Glomerular visceral epithelial cell (primary cell): Measurements from ENCODE around the gene CRYGN.

Source experiments
- DNase-seq: peaks from one replicate; pipeline ENCODE4 v3.0.0-alpha.2; 2016; ENCODE audit errors: extremely low spot score

Gene CRYGN

GRCh38 chr7:151459726-151460473 lies 20.0 kb upstream of the CRYGN start:
- peak; percentile 85 for DNase-seq

DNA sequence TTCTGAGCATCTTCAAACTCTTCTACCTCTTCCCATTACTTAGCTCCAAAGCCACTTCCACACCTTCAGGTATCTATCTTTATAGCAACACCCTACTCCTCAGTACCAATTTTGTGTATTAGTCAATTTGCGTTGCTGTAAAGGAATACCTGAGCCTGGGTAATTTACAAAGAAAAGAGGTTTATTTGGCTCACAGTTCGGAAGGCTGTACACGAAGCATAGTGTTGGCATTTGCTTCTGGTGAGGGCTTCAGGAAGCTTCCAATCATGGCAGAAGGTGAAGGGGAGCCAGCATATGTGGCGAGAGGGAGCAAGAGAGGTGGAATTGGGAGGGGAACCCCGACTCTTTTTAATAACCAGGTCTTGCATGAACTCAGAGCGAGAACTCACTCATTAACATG lies 17.6 kb upstream of the CRYGN start:
- no peak for DNase-seq

DNA sequence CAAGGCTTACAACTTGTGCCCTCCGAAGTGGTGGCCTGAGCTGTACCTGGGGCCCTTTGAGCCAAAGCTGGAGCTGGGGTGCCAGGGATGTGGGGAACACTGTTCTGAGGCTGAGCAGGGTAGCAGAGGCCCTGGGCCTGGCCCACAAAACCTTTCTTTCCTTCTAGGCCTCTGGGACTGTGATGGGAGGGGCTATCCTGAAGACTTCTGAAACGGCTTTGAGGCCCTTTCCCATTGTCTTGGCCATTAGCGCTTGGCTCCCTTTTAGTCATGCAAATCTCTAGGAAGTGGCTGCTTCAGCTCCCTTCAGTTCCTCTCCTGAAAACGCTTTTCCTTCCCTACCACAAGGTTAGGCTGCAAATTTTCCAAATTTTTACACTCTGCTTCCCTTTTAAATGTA lies 16.8 kb upstream of the CRYGN start:
- no peak for DNase-seq

- no peak for DNase-seq
Measured at GRCh38 chr7:151456276-151456675, 16.3 kb upstream of the CRYGN start.

- no peak for DNase-seq
Measured at GRCh38 chr7:151455690-151456089, 15.7 kb upstream of the CRYGN start.

GRCh38 chr7:151454932-151455530 lies 15.1 kb upstream of the CRYGN start:
- no peak for DNase-seq

GRCh38 chr7:151454305-151454704 lies 14.4 kb upstream of the CRYGN start:
- DNase-seq, result no peak

DNA sequence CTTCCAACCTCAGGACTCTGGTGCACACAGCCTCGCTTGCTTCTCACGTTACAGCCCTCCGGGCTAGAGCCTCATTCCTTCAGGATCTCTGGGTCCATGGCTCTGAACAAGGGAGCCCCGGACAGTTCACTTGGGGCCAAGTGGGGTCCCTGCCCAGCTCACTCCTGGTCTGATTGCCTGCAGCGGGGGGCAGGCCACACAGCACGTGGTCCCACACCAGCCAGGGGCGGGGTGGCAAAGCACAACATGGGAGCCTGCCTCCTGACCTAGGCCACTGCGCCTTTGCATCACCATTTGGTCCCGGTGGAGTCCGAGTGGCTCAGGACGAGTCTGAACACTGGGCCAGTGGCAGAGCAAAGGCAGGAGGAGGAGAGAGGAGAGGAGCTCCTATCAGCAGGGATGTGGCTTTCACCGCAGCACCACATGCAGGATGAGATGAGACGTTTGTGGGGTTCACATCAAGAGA lies 13.4 kb upstream of the CRYGN start:
- DNase-seq, result no peak

DNA sequence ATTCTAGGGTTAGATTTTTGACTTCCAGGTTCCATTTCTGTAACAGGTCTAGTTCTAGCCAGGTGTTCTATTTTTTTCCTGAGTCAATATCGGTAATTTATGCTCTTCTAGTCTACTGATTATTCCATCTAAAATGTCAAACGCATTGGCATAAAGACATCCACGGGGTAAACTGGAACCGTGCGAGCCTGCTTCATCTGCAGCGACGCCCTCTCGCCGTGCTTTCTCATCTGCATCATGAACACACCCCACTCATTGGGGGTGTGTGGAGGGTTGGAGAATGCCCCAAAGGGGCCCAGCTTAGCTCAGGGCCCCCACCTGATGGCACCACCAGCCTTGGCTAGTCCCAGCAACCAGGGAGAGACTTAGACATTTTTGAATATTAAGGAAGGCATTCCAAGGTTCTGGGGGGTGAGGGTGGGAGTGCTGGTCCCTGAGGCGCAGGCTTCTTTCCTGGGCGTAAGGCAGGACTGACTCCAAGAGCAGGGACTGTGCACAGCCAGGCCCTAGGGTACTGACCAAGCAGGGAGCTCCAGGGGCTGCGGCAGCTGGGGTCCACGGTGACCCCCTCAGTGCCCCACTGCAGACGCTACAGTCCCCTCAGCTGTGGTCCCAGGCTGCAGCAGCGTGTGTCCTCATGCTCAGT lies 12.9 kb upstream of the CRYGN start:
- no peak for DNase-seq

DNA sequence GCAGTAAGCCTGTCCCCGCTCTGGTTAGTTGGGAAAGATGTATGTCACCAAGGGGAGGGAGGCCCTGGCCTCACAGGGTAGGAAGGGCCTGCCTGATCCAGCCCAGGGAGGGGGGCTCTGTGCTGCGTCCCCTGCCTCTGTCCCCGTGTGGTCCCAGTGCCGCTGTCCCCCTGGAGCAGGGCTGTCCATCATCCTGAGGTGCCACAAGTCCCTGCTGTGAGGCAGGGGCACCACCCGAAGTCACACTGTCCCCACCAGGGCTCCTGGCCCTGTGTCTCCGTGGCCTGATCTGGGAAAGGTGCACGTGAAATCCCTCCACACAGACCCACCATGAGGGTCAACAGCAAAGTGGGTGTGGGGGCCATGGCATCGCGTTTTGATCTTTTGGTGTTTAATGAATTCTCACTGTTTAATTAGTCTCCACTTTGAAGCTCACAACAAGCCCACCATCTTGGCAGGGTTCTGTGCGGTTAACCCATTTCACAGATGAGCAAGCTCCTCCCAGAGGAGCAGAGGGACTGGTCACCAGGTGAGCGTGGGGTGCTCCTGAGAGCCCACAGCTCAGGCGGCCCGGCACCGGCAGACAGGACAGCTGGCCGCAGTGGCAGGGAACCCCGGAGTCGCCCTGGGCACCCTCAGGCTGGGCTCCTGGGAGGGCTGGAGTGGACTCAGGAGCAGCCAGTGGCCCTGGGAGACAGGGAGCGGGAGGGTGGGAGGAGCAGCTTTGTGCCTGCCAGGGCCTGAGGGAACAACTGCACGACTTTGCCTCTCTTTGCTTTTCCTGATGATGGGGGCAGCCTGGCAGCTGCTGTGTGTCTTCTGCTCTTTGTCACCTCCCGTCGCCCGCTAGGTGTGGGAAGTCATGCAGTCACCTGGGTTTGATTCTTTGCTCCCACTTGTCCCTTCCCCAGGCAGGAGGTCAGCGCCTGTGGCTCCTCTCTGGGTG lies 12.0 kb upstream of the CRYGN start:
- no peak for DNase-seq

DNA sequence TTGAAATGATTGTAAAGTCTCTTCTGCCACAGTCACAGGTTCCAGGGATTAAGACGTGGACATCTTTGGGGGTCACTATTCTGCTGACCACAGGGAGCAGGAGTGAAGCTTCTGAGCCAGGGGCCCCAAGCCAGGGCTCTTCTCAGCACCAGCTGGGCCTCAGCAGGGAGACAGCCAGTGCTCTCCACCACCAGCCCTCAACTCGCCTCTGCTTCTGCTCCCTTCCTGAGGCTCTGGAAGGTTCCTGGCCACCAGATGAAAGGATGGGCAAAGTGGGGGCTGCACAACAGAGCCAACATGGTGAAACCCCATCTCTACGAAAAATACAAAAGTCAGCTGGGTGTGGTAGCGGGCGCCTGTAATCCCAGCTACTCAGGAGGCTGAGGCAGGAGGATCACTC lies 11.2 kb upstream of the CRYGN start:
- DNase-seq, result no peak

- DNase-seq, result no peak
Measured at GRCh38 chr7:151449990-151450389, 10.0 kb upstream of the CRYGN start.

GRCh38 chr7:151448261-151449252 lies 8.6 kb upstream of the CRYGN start:
- DNase-seq, result peak; percentile 20

GRCh38 chr7:151447901-151448260 lies 7.9 kb upstream of the CRYGN start:
- DNase-seq, result no peak

DNA sequence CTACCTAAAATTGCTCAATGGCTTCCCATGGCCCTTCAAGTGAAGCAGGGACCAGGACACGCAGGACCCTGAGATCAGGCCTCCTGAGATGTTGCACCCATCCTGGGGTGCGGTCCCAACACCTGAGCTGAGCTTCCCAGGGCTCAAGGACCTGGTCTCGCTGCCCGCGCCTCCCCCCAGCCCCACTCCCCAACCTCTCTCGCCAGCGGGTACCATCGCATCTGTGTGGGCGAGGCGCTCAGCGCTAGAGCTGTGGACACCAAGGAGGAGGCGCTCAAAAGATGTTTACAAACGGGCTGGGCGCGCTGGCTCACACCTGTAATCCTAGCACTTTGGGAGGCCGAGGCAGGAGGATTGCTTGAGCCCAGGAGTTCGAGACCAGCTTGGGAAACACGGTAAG lies 7.4 kb upstream of the CRYGN start:
- no peak for DNase-seq

- no peak for DNase-seq
Measured at GRCh38 chr7:151446412-151446811, 6.5 kb upstream of the CRYGN start.

DNA sequence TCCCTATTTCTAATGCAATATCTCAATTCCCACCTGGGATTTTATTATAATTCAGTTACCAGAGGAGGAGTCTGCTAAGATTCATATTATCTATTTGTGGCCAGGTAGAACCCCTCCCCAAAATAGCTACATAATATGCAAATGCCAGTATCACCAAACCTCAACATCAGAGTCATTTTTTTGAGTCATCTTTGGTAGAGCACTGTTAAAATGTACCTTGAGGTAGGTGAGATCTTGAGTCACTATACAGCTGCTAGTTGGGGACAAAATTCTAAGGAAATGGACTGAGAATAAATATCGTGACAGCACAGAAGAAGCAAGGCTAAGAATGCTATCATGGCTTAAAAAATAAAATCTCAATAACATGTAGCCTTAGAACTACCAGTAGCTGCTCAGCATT lies 4.7 kb upstream of the CRYGN start:
- no peak for DNase-seq

DNA sequence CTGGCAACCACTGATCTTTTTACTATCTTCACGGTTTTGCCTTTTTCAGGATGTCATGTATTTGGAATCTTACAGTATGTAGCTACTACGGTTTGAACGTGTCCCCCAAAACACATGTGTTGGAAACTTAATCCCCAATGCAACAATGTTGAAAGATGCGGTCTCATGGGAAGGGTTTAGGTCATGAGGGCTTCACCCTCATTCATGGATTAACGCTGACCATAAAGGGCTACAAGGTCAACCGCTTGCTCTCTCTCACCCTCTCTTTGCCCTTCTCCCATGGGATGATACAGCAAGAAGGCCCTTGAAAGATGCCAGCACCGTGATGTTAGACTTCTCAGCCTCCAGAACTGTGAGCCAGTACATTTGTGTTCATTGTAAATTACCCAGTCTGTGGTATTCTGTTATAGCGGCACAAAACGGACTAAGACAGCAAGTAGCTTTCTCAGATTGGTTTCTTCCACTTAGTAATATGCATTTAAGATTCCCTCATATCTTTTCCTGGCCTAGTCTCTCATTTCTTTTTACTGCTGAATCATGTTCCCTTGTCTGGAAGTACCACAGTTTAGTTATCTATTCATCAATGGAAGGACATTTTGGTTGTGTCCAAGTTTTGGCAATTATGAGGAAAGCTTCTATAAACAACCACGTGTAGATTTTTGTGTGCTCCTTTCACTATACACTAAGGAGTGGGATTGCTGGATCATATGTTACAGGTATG lies 3.0 kb upstream of the CRYGN start:
- DNase-seq, result no peak

GRCh38 chr7:151440799-151441445 lies 981 bp upstream of the CRYGN start:
- no peak for DNase-seq
